Fibroblast of lung (primary cell): Measurements from ENCODE around the gene ELP4. TPM values are rescaled to one million over a fixed set of nuclear protein-coding genes. Genes with fewer than 3 reads are reported as not detected.
"Not testable (repeated sequence)": the region's sequence is repeated elsewhere in the genome, so short reads cannot be mapped to it uniquely, and the experiment has no call there.

Experiments used
- DNase-seq, 2 donors: peaks; one replicate each; pipeline versions ENCODE4 v3.0.0 to v3.0.0-alpha.2; 2010; ENCODE audit warnings: low read depth in 2 of 2
- H2AFZ ChIP-seq: 2 replicates; pipeline ENCODE4 v1.5.1; 2012; ENCODE audit warnings: low read length, control low read depth, inconsistent platforms
- H3K27ac ChIP-seq: 2 replicates; pipeline ENCODE4 v1.5.1; 2011; ENCODE audit warnings: low read length, control low read depth; ENCODE audit not compliant: insufficient read depth
- H3K27me3 ChIP-seq: 2 replicates; pipeline ENCODE4 v1.5.1; 2011; ENCODE audit warnings: mild to moderate bottlenecking, low read length; ENCODE audit not compliant: control insufficient read depth, insufficient read depth
- H3K36me3 ChIP-seq: 2 replicates; pipeline ENCODE4 v1.5.1; 2011; ENCODE audit warnings: low read length; ENCODE audit not compliant: control insufficient read depth, insufficient read depth
- H3K4me1 ChIP-seq: 2 replicates; pipeline ENCODE4 v1.5.1; 2011; ENCODE audit warnings: low read length; ENCODE audit not compliant: control insufficient read depth, insufficient read depth; ENCODE audit errors: extremely low read depth
- H3K4me2 ChIP-seq: 2 replicates; pipeline ENCODE4 v1.5.1; 2011; ENCODE audit warnings: low read length, control low read depth; ENCODE audit not compliant: insufficient read depth; ENCODE audit errors: extremely low read depth
- H3K4me3 ChIP-seq, 4 experiments: fragments of 200-600 bp in 1 of 4; sonication (generic) in 1 of 4; replicated peaks in 1 of 4; 2 replicates each; pipeline ENCODE4 v1.5.1; 2011 to 2016; ENCODE audit warnings: low read length in 4 of 4, low read depth in 3 of 4, mild to moderate bottlenecking in 3 of 4, control low read depth in 2 of 4, inconsistent platforms in 1 of 4, mixed read lengths in 1 of 4; ENCODE audit not compliant: insufficient read depth in 1 of 4; ENCODE audit errors: control extremely low read depth in 1 of 4
- H3K79me2 ChIP-seq: 2 replicates; pipeline ENCODE4 v1.5.1; 2012; ENCODE audit warnings: mild to moderate bottlenecking, low read length, inconsistent platforms; ENCODE audit not compliant: control insufficient read depth, insufficient read depth
- H3K9ac ChIP-seq: 2 replicates; pipeline ENCODE4 v1.5.1; 2011; ENCODE audit warnings: mild to moderate bottlenecking, low read length, control low read depth; ENCODE audit not compliant: insufficient read depth
- H3K9me3 ChIP-seq: 2 replicates; pipeline ENCODE4 v1.5.1; 2012; ENCODE audit warnings: low read depth, low read length; ENCODE audit not compliant: control insufficient read depth, insufficient read depth
- H4K20me1 ChIP-seq: 2 replicates; pipeline ENCODE4 v1.5.1; 2011; ENCODE audit warnings: low read length; ENCODE audit not compliant: control insufficient read depth, insufficient read depth; ENCODE audit errors: extremely low read depth
- EZH2 ChIP-seq: IDR thresholded peaks from 2 replicates; pipeline ENCODE4 v1.5.1; 2012; ENCODE audit warnings: low read length, control low read depth, mild to moderate bottlenecking; ENCODE audit errors: missing control alignments
- polyA plus RNA-seq, 2 donors: library from polyadenylated mRNA; depleted of rRNA in 1 of 2; stranded (reverse) in 1 of 2; unstranded in 1 of 2; fragments of >200 nt; gene quantifications; 2 replicates each; pipeline ENCODE4 v1.2.1, GENCODE V29; 2011 to 2012; ENCODE audit warnings: missing spikeins in 1 of 2
- total RNA-seq: library from RNA; depleted of rRNA; stranded (reverse); fragments of >200 nt; gene quantifications from 2 replicates; pipeline ENCODE4 v1.2.1, GENCODE V29; 2014
- TF ChIP-seq, protein P1 (sequence below), 2 donors: IDR thresholded peaks in 1 of 2; conservative IDR thresholded peaks in 1 of 2; 1 replicate in 1 of 2; 2 replicates in 1 of 2; pipeline ENCODE4 v1.5.1; 2011 to 2012; ENCODE audit warnings: low read length in 2 of 2, control low read depth in 1 of 2, inconsistent platforms in 1 of 2, low read depth in 1 of 2, mild to moderate bottlenecking in 1 of 2

ELP4 gene
- total and polyA plus RNA-seq, 2 donors (not counting 1 experiment from before 2014, with no cell fraction given), result 11.7 to 13.1 TPM

DNA sequence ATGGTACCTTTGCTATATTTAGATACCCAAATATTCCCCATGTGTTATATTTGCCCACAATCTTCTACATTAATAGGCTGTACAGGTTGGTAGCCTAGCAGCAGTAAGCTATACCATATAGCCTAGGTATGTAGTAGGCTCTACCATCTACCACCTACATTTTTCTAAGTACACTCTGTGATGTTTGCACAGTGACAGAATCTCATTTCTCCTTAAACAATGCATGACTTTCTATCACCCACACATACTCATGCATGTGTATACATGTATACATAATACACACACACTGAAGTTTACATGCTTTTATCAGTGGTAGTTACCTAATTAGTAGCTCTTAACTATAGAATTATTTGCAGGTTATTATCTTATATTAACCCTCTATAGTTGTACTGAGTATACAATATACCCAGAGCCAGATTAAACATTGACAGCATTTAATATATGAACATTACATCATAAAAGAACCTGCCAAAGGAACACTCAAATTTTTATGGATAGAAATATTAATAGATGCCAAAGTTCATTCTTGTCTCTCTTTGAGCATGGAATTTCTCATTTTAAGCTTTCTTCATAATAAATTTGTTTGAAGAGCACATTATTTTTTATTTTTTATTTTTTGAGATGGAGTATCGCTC is 51.4 kb downstream of the ELP4 start:
- Histone ChIP-seq H3K4me1 (no peaks in the 10 kb centered on the region), H3K9ac (no peak overlapping the region), H3K79me2 (no peaks in the 10 kb centered on the region), H3K4me3 (no peak overlapping the region), H3K36me3 (no peaks in the 10 kb centered on the region), H3K27ac (no peak overlapping the region), H3K27me3 (no peaks in the 10 kb centered on the region), H2AFZ (no peak overlapping the region), H3K4me2 (no peak overlapping the region), H4K20me1 (no peaks in the 10 kb centered on the region), H3K9me3 (no peaks in the 10 kb centered on the region)
- TF ChIP-seq EZH2, result no peak
- TF ChIP-seq, protein P1, sequence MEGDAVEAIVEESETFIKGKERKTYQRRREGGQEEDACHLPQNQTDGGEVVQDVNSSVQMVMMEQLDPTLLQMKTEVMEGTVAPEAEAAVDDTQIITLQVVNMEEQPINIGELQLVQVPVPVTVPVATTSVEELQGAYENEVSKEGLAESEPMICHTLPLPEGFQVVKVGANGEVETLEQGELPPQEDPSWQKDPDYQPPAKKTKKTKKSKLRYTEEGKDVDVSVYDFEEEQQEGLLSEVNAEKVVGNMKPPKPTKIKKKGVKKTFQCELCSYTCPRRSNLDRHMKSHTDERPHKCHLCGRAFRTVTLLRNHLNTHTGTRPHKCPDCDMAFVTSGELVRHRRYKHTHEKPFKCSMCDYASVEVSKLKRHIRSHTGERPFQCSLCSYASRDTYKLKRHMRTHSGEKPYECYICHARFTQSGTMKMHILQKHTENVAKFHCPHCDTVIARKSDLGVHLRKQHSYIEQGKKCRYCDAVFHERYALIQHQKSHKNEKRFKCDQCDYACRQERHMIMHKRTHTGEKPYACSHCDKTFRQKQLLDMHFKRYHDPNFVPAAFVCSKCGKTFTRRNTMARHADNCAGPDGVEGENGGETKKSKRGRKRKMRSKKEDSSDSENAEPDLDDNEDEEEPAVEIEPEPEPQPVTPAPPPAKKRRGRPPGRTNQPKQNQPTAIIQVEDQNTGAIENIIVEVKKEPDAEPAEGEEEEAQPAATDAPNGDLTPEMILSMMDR (conservative IDR thresholded peaks at IDR 0.05 in 1 of 2, IDR thresholded peaks at IDR 0.05 in 1 of 2; ENCODE audit: low read depth in 1 of 2, low read length in 2 of 2), result no peak
- DNase-seq, result no peak

DNA sequence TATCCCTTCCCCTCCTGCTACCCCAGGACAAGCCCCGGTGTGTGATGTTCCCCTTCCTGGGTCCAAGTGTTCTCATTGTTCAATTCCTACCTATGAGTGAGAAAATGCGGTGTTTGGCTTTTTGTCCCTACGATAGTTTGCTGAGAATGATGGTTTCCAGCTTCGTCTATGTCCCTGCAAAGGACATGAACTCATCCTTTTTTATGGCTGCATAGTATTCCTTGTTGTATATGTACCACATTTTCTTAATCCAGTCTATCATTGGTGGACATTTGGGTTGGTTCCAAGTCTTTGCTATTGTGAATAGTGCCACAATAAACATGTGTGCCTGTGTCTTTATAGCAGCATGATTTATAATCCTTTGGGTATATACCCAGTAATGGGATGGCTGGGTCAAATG is 55.0 kb downstream of the ELP4 start:
- H3K27ac ChIP-seq, H3K9ac ChIP-seq, H3K36me3 ChIP-seq, H4K20me1 ChIP-seq, H3K9me3 ChIP-seq, DNase-seq, H3K4me1 ChIP-seq, H2AFZ ChIP-seq, H3K4me3 ChIP-seq, H3K79me2 ChIP-seq, H3K4me2 ChIP-seq, H3K27me3 ChIP-seq: not testable (repeated sequence)

DNA sequence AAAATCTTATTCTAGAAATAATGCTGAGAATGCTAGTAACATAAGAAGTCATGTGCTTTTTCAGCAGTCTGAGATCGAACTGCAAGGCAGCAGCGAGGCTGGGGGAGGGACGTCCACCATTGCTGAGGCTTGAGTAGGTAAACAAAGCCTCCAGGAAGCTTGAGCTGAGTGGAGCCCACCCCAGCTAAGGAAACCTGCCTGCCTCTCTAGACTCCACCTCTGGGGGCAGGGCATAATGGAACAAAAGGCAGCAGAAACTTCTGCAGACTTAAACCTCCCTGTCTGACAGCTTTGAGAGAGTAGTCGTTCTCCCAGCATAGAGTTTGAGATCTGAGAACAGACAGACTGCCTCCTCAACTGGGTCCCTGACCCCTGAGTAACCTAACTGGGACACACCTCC is 64.6 kb downstream of the ELP4 start:
- H2AFZ ChIP-seq, DNase-seq, H3K4me3 ChIP-seq, H3K4me1 ChIP-seq, H4K20me1 ChIP-seq, H3K4me2 ChIP-seq, H3K79me2 ChIP-seq, H3K27ac ChIP-seq, H3K36me3 ChIP-seq, H3K27me3 ChIP-seq, H3K9ac ChIP-seq, H3K9me3 ChIP-seq: not testable (repeated sequence)

DNA sequence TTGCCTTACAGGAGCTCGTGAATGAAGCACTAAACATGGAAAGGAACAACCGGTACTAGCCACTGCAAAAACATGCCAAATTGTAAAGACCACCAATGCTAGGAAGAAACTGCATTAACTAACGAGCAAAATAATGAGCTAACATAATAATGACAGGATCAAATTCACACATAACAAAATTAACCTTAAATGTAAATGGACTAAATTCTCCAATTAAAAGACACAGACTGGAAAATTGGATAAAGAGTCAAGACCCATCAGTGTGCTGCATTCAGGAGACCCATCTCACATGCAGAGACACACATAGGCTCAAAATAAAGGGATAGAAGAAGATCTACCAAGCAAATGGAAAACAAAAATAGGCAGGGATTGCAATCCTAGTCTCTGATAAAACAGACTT is 66.2 kb downstream of the ELP4 start:
- H3K9ac ChIP-seq, H3K79me2 ChIP-seq, H3K36me3 ChIP-seq, H3K4me1 ChIP-seq, H3K27ac ChIP-seq, H3K9me3 ChIP-seq, H3K27me3 ChIP-seq, H3K4me3 ChIP-seq, H4K20me1 ChIP-seq, H2AFZ ChIP-seq, H3K4me2 ChIP-seq, DNase-seq: not testable (repeated sequence)

DNA sequence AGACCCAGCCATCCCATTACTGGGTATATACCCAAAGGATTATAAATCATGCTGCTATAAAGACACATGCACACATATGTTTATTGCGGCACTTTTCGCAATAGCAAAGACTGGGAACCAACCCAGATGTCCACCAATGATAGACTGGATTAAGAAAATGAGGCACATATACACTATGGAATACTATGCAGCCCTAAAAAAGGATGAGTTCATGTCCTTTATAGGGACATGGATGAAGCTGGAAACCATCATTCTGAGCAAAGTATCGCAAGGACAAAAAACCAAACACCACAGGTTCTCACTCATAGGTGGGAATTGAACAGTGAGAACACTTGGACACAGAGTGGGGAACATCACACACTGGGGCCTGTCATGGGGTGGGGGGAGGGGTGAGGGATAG is 69.8 kb downstream of the ELP4 start:
- H3K9me3 ChIP-seq, H4K20me1 ChIP-seq, DNase-seq, H3K36me3 ChIP-seq, H3K27me3 ChIP-seq, H3K79me2 ChIP-seq, H3K4me2 ChIP-seq, H3K27ac ChIP-seq, H3K4me1 ChIP-seq, H2AFZ ChIP-seq, H3K4me3 ChIP-seq, H3K9ac ChIP-seq: not testable (repeated sequence)
